HG02840 (cell line): ENCODE measurements around the gene LAMA1.

Experiments
- ATAC-seq: cut with Tn5 transposase; IDR thresholded peaks from one replicate; pipeline ENCODE4 v1.9.1; 2021; ENCODE audit warnings: mild to moderate bottlenecking, moderate library complexity, moderate number of reproducible peaks; ENCODE audit not compliant: unreplicated experiment, low FRiP score

Gene LAMA1

DNA sequence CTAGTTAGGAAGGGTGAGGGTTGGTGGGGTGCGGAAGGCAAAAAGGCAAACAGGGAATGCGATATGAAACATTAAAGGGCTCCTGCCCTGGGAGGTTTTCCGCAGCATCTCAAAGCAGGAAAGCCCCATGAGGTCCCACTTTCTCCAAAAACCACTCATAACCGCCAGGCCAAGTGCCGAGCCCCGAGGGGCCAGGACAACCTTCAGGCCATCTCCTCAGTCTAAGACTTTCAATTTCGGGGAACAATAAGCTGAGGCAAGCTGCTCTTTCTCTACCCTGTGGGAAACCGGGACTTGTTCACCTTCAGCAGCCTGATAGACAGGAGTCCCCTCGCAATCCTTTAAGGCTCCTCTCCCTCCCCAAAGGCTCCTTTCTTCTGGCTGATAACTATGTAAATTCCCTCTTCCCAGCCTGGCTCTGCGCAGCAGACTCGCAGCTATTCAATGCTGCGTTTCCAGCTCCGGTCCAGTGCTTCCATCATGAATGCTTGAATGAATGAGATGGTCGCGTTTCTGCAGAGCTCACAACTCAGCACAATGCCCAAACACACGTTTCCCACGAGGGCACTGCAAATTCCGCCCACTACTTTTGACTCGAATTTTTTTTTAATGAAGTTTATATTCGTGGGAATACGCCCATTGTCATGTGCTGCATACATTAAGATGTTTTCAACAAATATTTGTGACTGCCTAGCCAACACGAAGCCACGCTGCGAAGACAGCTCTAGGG is 1.4 kb downstream of the LAMA1 start:
- ATAC-seq: no peak

DNA sequence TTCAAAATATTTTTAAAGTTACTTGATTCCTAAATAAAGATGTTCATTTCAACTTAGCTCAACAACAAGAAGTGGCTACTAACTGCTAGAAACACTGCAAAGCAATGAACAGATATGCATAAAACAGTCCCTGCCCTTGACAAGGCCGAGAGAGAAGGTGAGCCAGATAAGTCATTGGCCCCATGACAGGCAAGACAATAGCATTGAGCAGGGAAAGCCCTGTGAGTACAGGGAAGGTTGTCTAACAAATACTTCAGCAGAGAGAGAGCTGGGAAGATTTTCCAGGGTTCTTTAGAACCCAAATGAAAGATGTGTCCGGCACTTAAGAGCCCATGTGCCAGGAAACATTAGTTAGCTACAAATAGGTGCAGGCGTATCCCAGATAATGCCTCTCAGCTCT is 4.7 kb downstream of the LAMA1 start:
- no peak for ATAC-seq

DNA sequence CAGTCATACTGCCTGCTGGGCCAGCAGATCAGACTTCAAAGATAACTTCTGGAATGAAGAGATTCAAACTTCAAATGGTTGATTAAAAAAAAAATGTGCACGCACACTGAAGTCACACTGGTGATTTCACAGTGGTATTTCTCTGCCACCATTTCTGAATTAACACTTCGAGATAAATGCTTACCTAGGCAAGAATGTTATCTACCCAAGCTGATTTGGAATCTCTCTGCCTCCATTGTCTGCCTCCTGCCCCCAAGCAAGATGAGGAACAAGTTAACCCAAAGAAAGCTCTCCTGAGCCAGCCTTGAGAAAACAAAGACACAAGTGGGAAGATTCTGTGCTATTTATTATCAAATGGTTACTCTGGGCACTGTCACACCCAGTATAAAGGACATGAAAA is 6.5 kb downstream of the LAMA1 start:
- ATAC-seq: no peak

DNA sequence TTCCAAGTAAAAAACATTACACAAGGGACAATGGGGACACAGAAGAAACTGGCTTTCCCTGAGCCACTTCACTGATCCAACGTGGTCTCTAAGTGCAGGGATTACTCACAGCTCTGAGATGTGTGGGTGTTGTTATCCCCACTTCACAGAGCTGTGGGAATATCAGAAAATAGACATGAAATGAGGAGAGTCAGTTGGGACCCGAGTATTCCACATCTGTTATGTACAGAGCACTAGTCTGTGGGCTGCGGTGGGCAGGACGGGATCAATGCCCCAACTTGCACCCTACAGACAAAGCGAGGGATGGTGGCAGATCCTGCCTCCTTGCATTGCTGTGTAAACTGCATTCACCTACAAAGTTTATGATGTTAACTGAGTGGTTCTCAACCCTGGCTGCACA is 11.7 kb downstream of the LAMA1 start:
- ATAC-seq: no peak

- ATAC-seq: no peak
These were observed 12.3 kb downstream of the LAMA1 start for GRCh38 chr18:7105268-7105667.

DNA sequence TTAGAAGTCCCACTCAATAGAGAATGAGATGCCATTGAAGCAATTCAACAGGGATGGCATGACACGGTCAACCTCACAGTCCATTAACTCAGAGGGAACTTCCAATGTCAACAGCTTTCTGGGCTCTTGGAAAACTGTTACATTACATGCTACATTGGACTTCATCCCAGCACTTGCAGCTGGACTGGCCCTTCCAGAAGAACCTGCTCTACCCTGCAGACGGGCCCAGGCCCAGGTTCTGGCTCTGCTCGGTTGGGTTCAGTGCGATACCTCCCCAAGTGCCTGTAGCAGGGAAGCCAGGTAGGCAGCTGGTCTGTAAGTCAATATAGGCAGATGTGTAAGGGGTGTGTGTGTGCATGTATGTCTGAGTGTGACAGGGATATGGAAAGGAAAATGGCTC is 12.9 kb downstream of the LAMA1 start:
- ATAC-seq: no peak

DNA sequence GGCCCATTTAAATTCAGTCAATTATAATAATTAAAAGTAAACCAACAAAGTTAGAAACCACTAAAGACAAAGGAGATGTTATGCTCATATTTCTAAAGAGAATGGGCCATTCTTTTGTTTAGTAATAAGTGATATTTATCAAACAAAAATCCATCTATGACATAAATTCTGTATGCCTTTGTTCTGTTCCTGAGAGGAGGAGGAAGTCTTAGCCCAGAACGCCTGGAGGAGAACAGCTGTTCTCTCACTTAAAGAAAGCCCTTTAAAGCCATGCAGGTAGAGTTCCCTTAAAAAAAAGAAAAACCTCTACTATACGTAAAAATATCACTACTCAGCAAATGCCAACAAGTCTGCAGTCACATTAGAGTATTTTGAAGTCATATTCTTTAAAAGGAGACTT is 15.5 kb downstream of the LAMA1 start:
- ATAC-seq: no peak

DNA sequence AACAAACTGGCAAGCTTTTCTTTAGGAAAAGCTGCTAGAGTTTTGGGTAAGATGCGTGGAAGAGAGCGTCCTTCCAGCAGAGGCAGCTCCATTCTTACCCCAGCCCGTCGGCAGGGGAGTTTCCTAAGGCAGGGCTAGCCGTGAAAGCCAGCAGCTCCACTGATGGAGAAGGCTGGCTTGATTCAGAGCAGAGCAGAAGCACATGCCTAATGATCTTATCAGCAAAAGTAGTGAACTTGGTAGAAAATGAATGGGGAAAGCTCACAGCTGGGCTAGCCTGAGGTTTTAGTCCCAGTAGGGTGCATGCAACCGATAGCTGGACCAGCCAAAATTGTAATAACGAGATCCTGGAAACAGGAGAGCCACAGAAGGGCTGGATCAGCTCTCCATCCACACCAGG is 20.8 kb downstream of the LAMA1 start:
- no peak for ATAC-seq

GRCh38 chr18:7094427-7094826 is 23.2 kb downstream of the LAMA1 start:
- no peak for ATAC-seq

DNA sequence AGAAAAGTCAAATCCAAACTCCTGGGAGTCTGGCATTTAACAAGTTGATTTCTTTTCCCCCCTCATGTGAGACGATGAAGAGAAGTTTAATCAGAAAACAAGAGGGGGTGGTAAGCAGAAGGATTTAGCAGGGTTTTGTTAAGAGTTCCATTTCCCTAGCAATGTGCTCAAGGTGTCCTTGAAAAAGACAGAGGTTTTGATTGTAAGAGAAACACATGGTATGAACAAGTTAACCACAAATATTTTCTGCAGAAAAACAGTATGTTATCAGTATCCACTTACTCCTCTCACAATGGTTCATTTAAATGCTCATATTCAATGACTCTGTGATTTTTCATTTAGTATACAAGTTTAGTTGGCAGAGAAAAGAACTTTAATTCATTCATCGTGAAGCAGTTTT is 26.8 kb downstream of the LAMA1 start:
- ATAC-seq: no peak

GRCh38 chr18:7089369-7089768 is 28.2 kb downstream of the LAMA1 start:
- ATAC-seq: no peak

GRCh38 chr18:7084080-7085065 is 33.2 kb downstream of the LAMA1 start:
- no peak for ATAC-seq

DNA sequence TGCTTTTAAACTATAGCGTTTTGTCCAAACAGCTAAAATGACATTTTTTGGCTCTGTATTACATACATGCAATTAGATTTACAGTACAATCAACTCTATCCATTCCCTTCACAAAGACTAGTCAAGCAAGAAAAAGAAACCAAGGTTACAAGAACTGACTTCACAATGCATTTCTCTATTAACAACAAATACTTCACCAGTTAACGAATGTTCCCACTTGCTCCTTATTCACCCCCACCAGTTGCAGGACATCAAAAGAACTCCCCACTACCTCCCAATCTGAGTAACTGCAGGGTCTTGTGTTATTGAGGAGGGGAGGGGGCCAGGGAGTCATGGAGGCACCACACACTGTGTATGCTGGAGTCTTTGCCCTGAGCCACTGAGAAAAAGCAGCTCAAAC is 34.9 kb downstream of the LAMA1 start:
- ATAC-seq: no peak

GRCh38 chr18:7079231-7079630 is 38.4 kb downstream of the LAMA1 start:
- ATAC-seq: no peak

- no peak for ATAC-seq
These were observed 45.0 kb downstream of the LAMA1 start for GRCh38 chr18:7072593-7072992.

GRCh38 chr18:7071600-7071999 is 46.0 kb downstream of the LAMA1 start:
- ATAC-seq: no peak

GRCh38 chr18:7070466-7070865 is 47.1 kb downstream of the LAMA1 start:
- no peak for ATAC-seq

DNA sequence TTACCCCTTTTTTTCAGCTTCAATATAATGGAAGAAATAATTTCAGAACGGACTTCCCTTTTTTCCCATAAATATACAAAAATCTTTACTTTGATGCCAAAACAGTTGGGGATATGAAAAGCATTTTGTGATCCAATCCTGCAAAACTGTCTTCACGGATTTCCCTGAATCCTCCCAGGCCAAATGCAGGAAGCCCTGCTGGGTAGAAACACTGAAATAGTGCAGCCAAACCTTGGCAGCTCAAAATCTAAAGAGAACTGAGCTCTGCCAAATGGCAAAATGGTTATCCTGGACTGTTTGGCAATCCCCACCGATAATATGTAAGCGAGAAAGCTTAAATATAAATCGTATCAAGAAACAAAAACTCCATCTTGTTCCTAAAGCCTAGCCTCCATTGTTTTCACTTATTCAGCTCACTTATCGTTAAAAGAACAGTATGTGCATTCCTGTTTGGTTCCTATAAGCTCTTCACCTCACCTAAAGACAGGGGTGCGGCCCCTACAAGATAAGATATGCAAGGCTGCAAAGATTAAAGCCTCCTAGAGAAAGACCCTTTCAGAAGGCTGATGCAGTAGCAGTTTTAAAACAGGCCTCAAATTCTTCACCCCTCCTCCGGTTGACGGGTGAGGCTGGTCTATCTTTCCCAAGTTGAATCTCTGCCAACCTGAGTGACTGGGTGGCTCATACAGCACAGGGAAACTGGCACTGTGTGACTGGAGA is 48.6 kb downstream of the LAMA1 start:
- no peak for ATAC-seq

DNA sequence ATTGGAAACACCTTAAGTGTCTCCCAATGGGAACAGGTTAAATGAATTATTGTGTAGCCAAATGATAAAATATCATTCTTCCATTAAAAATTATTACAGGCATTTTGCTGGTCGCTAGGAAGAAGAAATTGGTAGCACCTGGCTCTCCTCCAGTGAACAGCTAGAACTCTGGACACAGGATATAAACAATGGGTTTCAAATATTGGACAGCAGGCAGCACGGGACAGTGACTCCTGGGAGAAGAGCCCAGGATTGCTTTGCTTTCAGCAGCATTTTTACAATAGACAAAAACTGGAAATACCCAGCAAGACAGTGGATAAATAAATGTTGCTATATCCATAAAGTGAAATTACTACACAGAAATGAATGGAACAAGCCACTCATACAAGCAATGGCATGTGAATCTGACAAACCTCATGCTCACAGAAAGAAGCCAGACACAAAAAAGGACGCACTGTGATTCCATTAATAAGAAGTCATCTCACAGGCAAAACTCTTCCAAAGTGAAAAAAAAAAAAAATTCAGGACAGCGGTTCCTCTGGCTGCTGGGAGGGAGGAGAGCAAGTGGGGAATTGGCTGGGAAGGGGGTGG is 50.5 kb downstream of the LAMA1 start:
- no peak for ATAC-seq

- ATAC-seq: no peak
These were observed 51.9 kb downstream of the LAMA1 start for GRCh38 chr18:7065736-7066135.

DNA sequence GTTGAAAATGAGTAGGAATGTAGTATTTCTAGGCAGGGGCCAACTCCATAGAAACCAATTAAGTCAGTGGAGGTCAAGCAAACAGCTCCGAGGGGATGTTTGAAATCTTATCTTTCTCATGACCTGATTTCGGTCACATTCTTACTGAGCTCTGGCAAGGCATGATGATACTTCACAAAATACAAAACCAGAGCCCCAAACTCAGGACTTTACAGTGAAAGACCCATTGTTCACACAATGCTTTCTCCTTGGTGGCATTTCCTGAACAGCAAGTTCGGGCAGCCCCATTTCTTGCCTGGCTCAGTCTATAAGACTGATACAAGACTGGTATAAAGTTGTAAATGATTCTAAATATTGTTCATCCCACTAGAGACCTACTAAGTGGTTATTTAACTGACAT is 53.3 kb downstream of the LAMA1 start:
- ATAC-seq: no peak
